Keratinocyte (primary cell): ENCODE results near the gene ERGIC2. TPM values are rescaled to one million over a fixed set of nuclear protein-coding genes. Genes with fewer than 3 reads are reported as not detected.

Source experiments
- DNase-seq: peaks from one replicate; pipeline ENCODE4 v3.0.0-alpha.2; 2011; ENCODE audit warnings: low read depth, missing footprints, low spot score
- FAIRE-seq: peaks from 2 replicates; lab custom pipeline; 2011; peaks lifted over from hg19 to GRCh38; lab: Jason Lieb, UNC
- H2AFZ ChIP-seq: 2 replicates; pipeline ENCODE4 v1.6.0; 2012; ENCODE audit warnings: low read length, control low read depth, inconsistent platforms; ENCODE audit not compliant: control insufficient read depth
- H3K27ac ChIP-seq: 2 replicates; pipeline ENCODE4 v1.5.1; 2011; ENCODE audit warnings: low read length; ENCODE audit not compliant: control insufficient read depth, insufficient read depth
- H3K27me3 ChIP-seq: 3 replicates; pipeline ENCODE4 v1.6.0; 2011; ENCODE audit warnings: low read length; ENCODE audit not compliant: control insufficient read depth, insufficient read depth; ENCODE audit errors: extremely low read depth
- H3K36me3 ChIP-seq, 2 experiments: 2 replicates in 1 of 2; 3 replicates in 1 of 2; pipeline ENCODE4 v1.5.1; 2011; ENCODE audit warnings: low read length in 2 of 2, mild to moderate bottlenecking in 1 of 2; ENCODE audit not compliant: control insufficient read depth in 2 of 2, insufficient read depth in 2 of 2; ENCODE audit errors: extremely low read depth in 1 of 2
- H3K4me1 ChIP-seq: 3 replicates; pipeline ENCODE4 v1.5.1; 2011; ENCODE audit warnings: low read length; ENCODE audit not compliant: control insufficient read depth, insufficient read depth; ENCODE audit errors: extremely low read depth
- H3K4me2 ChIP-seq: 3 replicates; pipeline ENCODE4 v1.6.0; 2011; ENCODE audit warnings: low read depth, low read length; ENCODE audit not compliant: control insufficient read depth, insufficient read depth; ENCODE audit errors: extremely low read depth
- H3K4me3 ChIP-seq, 3 experiments: fragments of 200-600 bp in 1 of 3; sonication (generic) in 1 of 3; 2 replicates in 2 of 3; 3 replicates in 1 of 3; pipeline ENCODE4 v1.5.1; 2011 to 2016; ENCODE audit warnings: low read length in 3 of 3, mild to moderate bottlenecking in 3 of 3, control low read depth in 2 of 3, inconsistent platforms in 1 of 3, low read depth in 1 of 3, mixed read lengths in 1 of 3, mixed run types in 1 of 3, moderate library complexity in 1 of 3; ENCODE audit not compliant: control insufficient read depth in 2 of 3, insufficient read depth in 2 of 3; ENCODE audit errors: extremely low read depth in 1 of 3
- H3K79me2 ChIP-seq: 2 replicates; pipeline ENCODE4 v1.6.0; 2012; ENCODE audit warnings: low read length; ENCODE audit not compliant: control insufficient read depth, insufficient read depth
- H3K9ac ChIP-seq: 3 replicates; pipeline ENCODE4 v1.6.0; 2011; ENCODE audit warnings: low read length; ENCODE audit not compliant: control insufficient read depth, insufficient read depth; ENCODE audit errors: extremely low read depth
- H3K9me1 ChIP-seq: 3 replicates; pipeline ENCODE4 v1.6.0; 2011; ENCODE audit warnings: low read length; ENCODE audit not compliant: control insufficient read depth, insufficient read depth; ENCODE audit errors: extremely low read depth
- H3K9me3 ChIP-seq: 2 replicates; pipeline ENCODE4 v1.5.1; 2012; ENCODE audit warnings: low read depth, low read length; ENCODE audit not compliant: control insufficient read depth
- H4K20me1 ChIP-seq: 3 replicates; pipeline ENCODE4 v1.6.0; 2011; ENCODE audit warnings: low read length; ENCODE audit not compliant: control insufficient read depth, insufficient read depth; ENCODE audit errors: extremely low read depth
- CTCF ChIP-seq, 3 experiments: IDR thresholded peaks in 1 of 3; conservative IDR thresholded peaks in 1 of 3; optimal IDR thresholded peaks in 1 of 3; 2 replicates in 2 of 3; 3 replicates in 1 of 3; pipeline versions ENCODE3 to v1.5.1; 2011; ENCODE audit warnings: low read length in 3 of 3, mild to moderate bottlenecking in 3 of 3, moderate library complexity in 2 of 3, control low read depth in 1 of 3, inconsistent platforms in 1 of 3; ENCODE audit not compliant: insufficient read depth in 2 of 3; ENCODE audit errors: extremely low read depth in 1 of 3
- EZH2 ChIP-seq: IDR thresholded peaks from one replicate; pipeline ENCODE4 v1.6.1; 2012; ENCODE audit warnings: inconsistent platforms, mild to moderate bottlenecking, low read length, moderate library complexity
- dilution Hi-C: fragments of 300-500 bp; cut with MboI; formaldehyde crosslinking; loops from one replicate; pipeline ENCODE4 v1.7.0; 2020; ENCODE audit warnings: low sequenced_read_pairs; ENCODE audit not compliant: extremely low pct_ligation_motif_present
- polyA plus RNA-seq, 5 experiments: library from polyadenylated mRNA; depleted of rRNA in 3 of 5; stranded (reverse) in 3 of 5; stranded (forward) in 1 of 5; unstranded in 1 of 5; fragments of >200 nt; gene quantifications; 1 replicate in 1 of 5; 2 replicates in 3 of 5; 3 replicates in 1 of 5; pipeline versions ENCODE4 v1.2.1 to v1.2.3, GENCODE V29; 2011 to 2012; ENCODE audit warnings: missing spikeins in 2 of 5, low read depth in 1 of 5, low replicate concordance in 1 of 5

The ERGIC2 gene
- polyA plus RNA-seq, 1 donor (not counting 4 experiments of a cell fraction or from before 2014, with no cell fraction given): 62.4 TPM

- no peaks in the 10 kb centered on the region for H3K27me3 ChIP-seq
- DNase-seq (no peak), FAIRE-seq (no peak)
- H3K27ac ChIP-seq: peak overlapping the region; percentile 61
- H3K79me2 ChIP-seq: no peaks in the 10 kb centered on the region
- H3K9me1 ChIP-seq: no peaks in the 10 kb centered on the region
- TF ChIP-seq EZH2 (no peak), CTCF (optimal IDR thresholded peaks at IDR 0.05 in 1 of 3, IDR thresholded peaks at IDR 0.05 in 1 of 3, conservative IDR thresholded peaks at IDR 0.05 in 1 of 3; ENCODE audit: extremely low read depth in 1 of 3, insufficient read depth in 2 of 3, low read length in 3 of 3) (peak in 1 of 3 experiments; percentile 19)
- no peak overlapping the region for H3K4me2 ChIP-seq
- H3K36me3 ChIP-seq: no peaks in the 10 kb centered on the region
- H3K4me1 ChIP-seq: peaks cover 15% of the 10 kb centered on the region
- no peaks in the 10 kb centered on the region for H4K20me1 ChIP-seq
- dilution Hi-C loops: no loop called here
- H2AFZ ChIP-seq: no peak overlapping the region
- no peaks in the 10 kb centered on the region for H3K9me3 ChIP-seq
- no peak overlapping the region for H3K9ac ChIP-seq
- H3K4me3 ChIP-seq: no peak overlapping the region
These were observed 47.0 kb upstream of the ERGIC2 start for GRCh38 chr12:29427964-29428363.

- no peaks in the 10 kb centered on the region for H3K79me2 ChIP-seq
- H4K20me1 ChIP-seq: no peaks in the 10 kb centered on the region
- H3K4me2 ChIP-seq: no peak overlapping the region
- no peak for TF ChIP-seq CTCF (optimal IDR thresholded peaks at IDR 0.05 in 1 of 3, IDR thresholded peaks at IDR 0.05 in 1 of 3, conservative IDR thresholded peaks at IDR 0.05 in 1 of 3; ENCODE audit: extremely low read depth in 1 of 3, insufficient read depth in 2 of 3, low read length in 3 of 3)
- no peak for TF ChIP-seq EZH2
- no peaks in the 10 kb centered on the region for H3K9me3 ChIP-seq
- no peak overlapping the region for H3K4me3 ChIP-seq
- no peak overlapping the region for H2AFZ ChIP-seq
- peaks cover 15% of the 10 kb centered on the region for H3K4me1 ChIP-seq
- no peaks in the 10 kb centered on the region for H3K36me3 ChIP-seq
- FAIRE-seq: no peak
- no peak overlapping the region for H3K9ac ChIP-seq
- no peak for DNase-seq
- no peaks in the 10 kb centered on the region for H3K9me1 ChIP-seq
- no peaks in the 10 kb centered on the region for H3K27me3 ChIP-seq
- dilution Hi-C loops: no loop called here
- H3K27ac ChIP-seq: no peak overlapping the region
These were observed 45.5 kb upstream of the ERGIC2 start for GRCh38 chr12:29426498-29426897.
